ENCODE data around the gene ABCC9.

ABCC9 gene

GRCh38 chr12:21940549-21941505 lies at the start of gene ABCC9:
Gene ABCC9, minus strand, starts transcription at chr12:21941426. Its CDS starts 4,752 bp downstream, at chr12:21936674.
- no peak for DNase-seq

GRCh38 chr12:21989819-21990412 lies 48.7 kb upstream of the ABCC9 start:
- DNase-seq, result no peak

GRCh38 chr12:21988619-21989018 lies 47.4 kb upstream of the ABCC9 start:
- no peak for DNase-seq

GRCh38 chr12:21987755-21988154 lies 46.5 kb upstream of the ABCC9 start:
- no peak for DNase-seq

- no peak for DNase-seq
Observed at GRCh38 chr12:21985155-21985554, 43.9 kb upstream of the ABCC9 start.

- no peak for DNase-seq
Observed at GRCh38 chr12:21984375-21984774, 43.1 kb upstream of the ABCC9 start.

GRCh38 chr12:21983095-21983494 lies 41.9 kb upstream of the ABCC9 start:
- DNase-seq, result no peak

- DNase-seq, result no peak
Observed at GRCh38 chr12:21980544-21980943, 39.3 kb upstream of the ABCC9 start.

GRCh38 chr12:21975293-21975692 lies 34.1 kb upstream of the ABCC9 start:
- DNase-seq, result no peak

- DNase-seq, result no peak
Observed at GRCh38 chr12:21973221-21973620, 32.0 kb upstream of the ABCC9 start.

GRCh38 chr12:21972055-21972454 lies 30.8 kb upstream of the ABCC9 start:
- no peak for DNase-seq

- DNase-seq, result no peak
Observed at GRCh38 chr12:21971344-21971743, 30.1 kb upstream of the ABCC9 start.

GRCh38 chr12:21962821-21963220 lies 21.6 kb upstream of the ABCC9 start:
- no peak for DNase-seq

GRCh38 chr12:21962236-21962635 lies 21.0 kb upstream of the ABCC9 start:
- DNase-seq, result no peak

GRCh38 chr12:21950649-21951048 lies 9.4 kb upstream of the ABCC9 start:
- no peak for DNase-seq

- DNase-seq, result no peak
Observed at GRCh38 chr12:21949036-21949435, 7.8 kb upstream of the ABCC9 start.

GRCh38 chr12:21946983-21947382 lies 5.8 kb upstream of the ABCC9 start:
- no peak for DNase-seq

- no peak for DNase-seq
Observed at GRCh38 chr12:21945002-21945401, 3.8 kb upstream of the ABCC9 start.

- DNase-seq, result no peak
Observed at GRCh38 chr12:21942377-21942703, 1.1 kb upstream of the ABCC9 start.

- no peak for DNase-seq
Observed at GRCh38 chr12:21941506-21942376, 515 bp upstream of the ABCC9 start.

- no peak for DNase-seq
Observed at GRCh38 chr12:21939435-21939834, 1.8 kb downstream of the ABCC9 start.

- no peak for DNase-seq
Observed at GRCh38 chr12:21938879-21939278, 2.3 kb downstream of the ABCC9 start.

- DNase-seq, result no peak
Observed at GRCh38 chr12:21934173-21934572, 7.1 kb downstream of the ABCC9 start.

GRCh38 chr12:21933656-21934055 lies 7.6 kb downstream of the ABCC9 start:
- DNase-seq, result no peak

Measured in DMS 273 treated with DMSO at 0.1 percent for 48 hours (cell line).